ENCODE data around the gene NAGK. TPM values are rescaled to one million over a fixed set of nuclear protein-coding genes. Genes with fewer than 3 reads are reported as not detected.

NAGK gene
- total RNA-seq, 4 donors from 2014 or later: 17.2 to 69.0 (median 55.1) TPM

GRCh38 chr2:71122387-71123298 lies 54.2 kb downstream of the NAGK start:
- Histone ChIP-seq H3K9me3 (no peaks in the 10 kb centered on the region), H3K36me3 (no peaks in the 10 kb centered on the region), H3K27ac (no peak overlapping the region), H3K27me3 (no peaks in the 10 kb centered on the region), H3K4me1 (no peaks in the 10 kb centered on the region), H3K4me3 (no peak overlapping the region)
- intact Hi-C loops (cut with DNase I; ENCODE audit: low total_unique reads): loop anchor here (10.0 kb wide), 1 partner anchor 48 kb away; no protein-coding TSS in a partner anchor
- TF ChIP-seq POLR2A (IDR thresholded peaks at IDR 0.05): no peak
- TF ChIP-seq CTCF (IDR thresholded peaks at IDR 0.05): no peak
- no peak for DNase-seq

GRCh38 chr2:71125506-71126294 lies 57.3 kb downstream of the NAGK start:
- intact Hi-C loops (cut with DNase I; ENCODE audit: low total_unique reads): loop anchor here (10.0 kb wide), 1 partner anchor 51 kb away; no protein-coding TSS in a partner anchor
- Histone ChIP-seq H3K27me3 (no peaks in the 10 kb centered on the region), H3K36me3 (no peaks in the 10 kb centered on the region), H3K9me3 (no peaks in the 10 kb centered on the region), H3K4me1 (no peaks in the 10 kb centered on the region), H3K27ac (no peak overlapping the region), H3K4me3 (no peak overlapping the region)
- DNase-seq: no peak
- TF ChIP-seq POLR2A (IDR thresholded peaks at IDR 0.05): no peak
- TF ChIP-seq CTCF (IDR thresholded peaks at IDR 0.05): no peak

GRCh38 chr2:71126957-71127356 lies 58.5 kb downstream of the NAGK start:
- TF ChIP-seq CTCF (IDR thresholded peaks at IDR 0.05): no peak
- no peak for TF ChIP-seq POLR2A (IDR thresholded peaks at IDR 0.05)
- Histone ChIP-seq H3K4me3 (no peak overlapping the region), H3K27ac (no peak overlapping the region), H3K9me3 (no peaks in the 10 kb centered on the region), H3K36me3 (no peaks in the 10 kb centered on the region), H3K27me3 (no peaks in the 10 kb centered on the region), H3K4me1 (peaks cover 4 to 8% of the 10 kb centered on the region in 2 donors)
- intact Hi-C loops (cut with DNase I; ENCODE audit: low total_unique reads): loop anchor here (10.0 kb wide), 1 partner anchor 52 kb away; no protein-coding TSS in a partner anchor
- no peak for DNase-seq

Other genes with a start within 250 kb of the NAGK start
- 1 to 10 TPM in 3 of 4 donors, not detected in 1; 2.4 to 5.0 (median 2.6) TPM for gene CLEC4F, start 248.0 kb upstream of the NAGK start, total RNA-seq
- 1 to 10 TPM in 2 of 4 donors, under 1 TPM in 1, not detected in 1; 0.26 to 2.9 (median 2.5) TPM for gene CD207, start 232.8 kb upstream of the NAGK start, total RNA-seq
- gene VAX2, start 168.1 kb upstream of the NAGK start, total RNA-seq: 1 to 10 TPM in 3 of 4 donors, under 1 TPM in 1; 0.35 to 6.8 (median 2.4) TPM
- 1 to 10 TPM in 2 of 4 donors, not detected in 2; 3.4 to 3.7 TPM for gene ATP6V1B1, start 132.7 kb upstream of the NAGK start, total RNA-seq
- 1 to 10 TPM in 2 of 4 donors, not detected in 2; 1.8 to 3.7 TPM for gene ANKRD53, start 90.0 kb upstream of the NAGK start, total RNA-seq
- 10 to 100 TPM; 10.2 to 81.8 (median 53.7) TPM for gene TEX261, start 73.8 kb upstream of the NAGK start, total RNA-seq
- gene MCEE, start 61.6 kb downstream of the NAGK start, total RNA-seq: 10 to 100 TPM in 2 of 4 donors, 1 to 10 TPM in 1, not detected in 1; 9.5 to 40.0 (median 23.2) TPM
- 10 to 100 TPM; 14.7 to 43.1 (median 21.0) TPM for gene MPHOSPH10, start 62.0 kb downstream of the NAGK start, total RNA-seq
- 10 to 100 TPM in 2 of 4 donors, 1 to 10 TPM in 2; 3.6 to 12.9 (median 8.7) TPM for gene PAIP2B, start 158.5 kb downstream of the NAGK start, total RNA-seq